HepG2 (cell line): ENCODE results near the gene RAB34. TPM values are rescaled to one million over a fixed set of nuclear protein-coding genes. Genes with fewer than 3 reads are reported as not detected.

ENCODE experiments used
- ATM ChIP-seq: fragments of 450-650 bp; IDR thresholded peaks from 2 replicates; pipeline ENCODE4 v1.7.1; 2017; ENCODE audit warnings: mild to moderate bottlenecking, borderline replicate concordance
- CBFB ChIP-seq: sonication (generic); formaldehyde crosslinking; IDR thresholded peaks from 2 replicates; pipeline ENCODE4 v1.4.0; 2020; ENCODE audit warnings: missing genetic modification reagents
- CENPBD1 ChIP-seq: sonication (generic); formaldehyde crosslinking; IDR thresholded peaks from 2 replicates; pipeline ENCODE4 v1.8.0; 2022; ENCODE audit warnings: missing genetic modification reagents, low read depth, mild to moderate bottlenecking, borderline replicate concordance
- EHMT2 ChIP-seq: fragments of 200-600 bp; sonication (generic); IDR thresholded peaks from 2 replicates; pipeline ENCODE4 v1.7.0; 2017; ENCODE audit warnings: antibody characterized with exemption, low read depth, low read length, borderline replicate concordance
- ESRRA ChIP-seq: sonication (generic); formaldehyde crosslinking; IDR thresholded peaks from 2 replicates; pipeline ENCODE4 v1.5.1; 2020; ENCODE audit warnings: mild to moderate bottlenecking, low read depth, missing genetic modification reagents
- GZF1 ChIP-seq: sonication (generic); formaldehyde crosslinking; IDR thresholded peaks from 2 replicates; pipeline ENCODE4 v1.5.1; 2020; ENCODE audit warnings: mild to moderate bottlenecking, missing genetic modification reagents
- HNF4A ChIP-seq: sonication (generic); formaldehyde crosslinking; IDR thresholded peaks from 2 replicates; pipeline ENCODE4 v1.4.0; 2020; ENCODE audit warnings: missing genetic modification reagents
- HNRNPLL ChIP-seq: fragments of 200-400 bp; formaldehyde crosslinking; IDR thresholded peaks from 2 replicates; pipeline ENCODE4 v1.6.1; 2017; ENCODE audit warnings: mild to moderate bottlenecking, low read depth, low read length; ENCODE audit not compliant: poor library complexity, severe bottlenecking
- KLF12 ChIP-seq: sonication (generic); formaldehyde crosslinking; IDR thresholded peaks from 2 replicates; pipeline ENCODE4 v1.4.0; 2020; ENCODE audit warnings: missing genetic modification reagents, borderline replicate concordance
- MBNL3 ChIP-seq: fragments of 250-450 bp; sonication (Bioruptor Pico); conservative IDR thresholded peaks from 2 replicates; pipeline ENCODE4 v1.8.0; 2022; ENCODE audit warnings: mild to moderate bottlenecking, inconsistent platforms
- RFX3 ChIP-seq: IDR thresholded peaks from 2 replicates; pipeline ENCODE4 v1.6.1; 2016; ENCODE audit warnings: missing biosample characterization, missing genetic modification reagents
- RORA ChIP-seq: sonication (generic); formaldehyde crosslinking; IDR thresholded peaks from 2 replicates; pipeline ENCODE4 v1.5.0; 2020; ENCODE audit warnings: mild to moderate bottlenecking, missing genetic modification reagents, moderate library complexity
- SNAI1 ChIP-seq: sonication (generic); formaldehyde crosslinking; IDR thresholded peaks from 2 replicates; pipeline ENCODE4 v1.5.0; 2020; ENCODE audit warnings: mild to moderate bottlenecking, missing genetic modification reagents, borderline replicate concordance
- ZBTB7B ChIP-seq: sonication (generic); formaldehyde crosslinking; IDR thresholded peaks from 2 replicates; pipeline ENCODE4 v1.4.0; 2020; ENCODE audit warnings: missing genetic modification reagents
- ZFP82 ChIP-seq: sonication (generic); formaldehyde crosslinking; IDR thresholded peaks from 2 replicates; pipeline ENCODE4 v1.5.1; 2020; ENCODE audit warnings: mild to moderate bottlenecking, missing genetic modification reagents, borderline replicate concordance
- ZMYM2 ChIP-seq: sonication (generic); formaldehyde crosslinking; IDR thresholded peaks from 2 replicates; pipeline ENCODE4 v1.8.0; 2022; ENCODE audit warnings: mild to moderate bottlenecking, missing genetic modification reagents
- ZNF143 ChIP-seq: sonication (generic); formaldehyde crosslinking; IDR thresholded peaks from 2 replicates; pipeline ENCODE4 v1.4.0; 2020; ENCODE audit warnings: missing genetic modification reagents
- ZNF251 ChIP-seq: sonication (generic); formaldehyde crosslinking; IDR thresholded peaks from 2 replicates; pipeline ENCODE4 v1.9.0; 2021; ENCODE audit warnings: mild to moderate bottlenecking, missing genetic modification reagents
- ZNF326 ChIP-seq: sonication (generic); formaldehyde crosslinking; IDR thresholded peaks from 2 replicates; pipeline ENCODE4 v1.4.0; 2020; ENCODE audit warnings: missing genetic modification reagents, borderline replicate concordance
- ZNF614 ChIP-seq: IDR thresholded peaks from 2 replicates; pipeline ENCODE4 v1.6.1; 2018; ENCODE audit warnings: missing biosample characterization, missing genetic modification reagents, inconsistent platforms, borderline replicate concordance
- ZNF619 ChIP-seq: sonication (generic); formaldehyde crosslinking; IDR thresholded peaks from 2 replicates; pipeline ENCODE4 v1.4.0; 2020; ENCODE audit warnings: mild to moderate bottlenecking, missing genetic modification reagents
- ZNF709 ChIP-seq: sonication (generic); formaldehyde crosslinking; IDR thresholded peaks from 2 replicates; pipeline ENCODE4 v1.5.0; 2020; ENCODE audit warnings: mild to moderate bottlenecking, missing genetic modification reagents
- ZNF747 ChIP-seq: sonication (generic); formaldehyde crosslinking; IDR thresholded peaks from 2 replicates; pipeline ENCODE4 v1.8.1; 2023; ENCODE audit warnings: missing genetic modification reagents, mild to moderate bottlenecking, borderline replicate concordance
- ZNF777 ChIP-seq: sonication (generic); formaldehyde crosslinking; IDR thresholded peaks from 2 replicates; pipeline ENCODE4 v1.4.0; 2020; ENCODE audit warnings: missing genetic modification reagents
- ZUFSP ChIP-seq: sonication (generic); formaldehyde crosslinking; IDR thresholded peaks from 2 replicates; pipeline ENCODE4 v1.9.0; 2021; ENCODE audit warnings: missing genetic modification reagents, mild to moderate bottlenecking, borderline replicate concordance
- polyA plus RNA-seq, 8 experiments: library from polyadenylated mRNA; depleted of rRNA in 3 of 8; stranded (reverse) in 7 of 8; unstranded in 1 of 8; fragments of >200 nt; fragmentation: Illumina TruSeq in 4 of 8; extraction: Trizol in 4 of 8; gene quantifications; 2 replicates each; pipeline versions ENCODE4 v1.2.1 to v1.2.3, GENCODE V29; 2011 to 2016; ENCODE audit warnings: low read depth in 4 of 8, missing spikeins in 1 of 8, mixed read lengths in 1 of 8; ENCODE audit not compliant: insufficient read depth in 1 of 8
- total RNA-seq, 5 experiments: library from RNA; depleted of rRNA; stranded (reverse); fragments of >200 nt; fragmentation: Illumina TruSeq; extraction: Trizol; gene quantifications; 2 replicates each; pipeline ENCODE4 v1.2.3, GENCODE V29; 2016; ENCODE audit warnings: low read depth in 1 of 5
- TF ChIP-seq, protein P1 (sequence below): sonication (generic); formaldehyde crosslinking; IDR thresholded peaks from 2 replicates; pipeline ENCODE4 v1.4.0; 2020; ENCODE audit warnings: missing genetic modification reagents

RAB34 gene
- total and polyA plus RNA-seq, 2 of the 13 experiments (the other 11 are each of a cell fraction or from before 2014, with no cell fraction given) = 0.49 TPM; not detected in 1

GRCh38 chr17:28725660-28726225 lies 8.1 kb upstream of the RAB34 start (continued):
- TF ChIP-seq EHMT2 = no peak
- TF ChIP-seq ZNF747 = no peak; the same call in 1 of the 2 replicates
- 0 out of 2 replicates have a peak, but pooled peaks have one; percentile 67 for TF ChIP-seq KLF12
- TF ChIP-seq CBFB (CRISPR knock-in tag) = peak; percentile 57; the same call in 1 of the 2 replicates
- peak; percentile 88 for TF ChIP-seq ZNF619 (CRISPR knock-in tag)
- TF ChIP-seq ZUFSP (CRISPR knock-in tag) = no peak
- TF ChIP-seq RORA (CRISPR knock-in tag) = no peak
- TF ChIP-seq ZNF777 (CRISPR knock-in tag) = peak; percentile 33; the same call in 1 of the 2 replicates
- TF ChIP-seq MBNL3 (CRISPR knock-in tag) = no peak
- TF ChIP-seq ESRRA (CRISPR knock-in tag) = 0 out of 2 replicates have a peak, but pooled peaks have one; percentile 10
- no peak for TF ChIP-seq ZMYM2 (CRISPR knock-in tag)
- TF ChIP-seq ZNF251 (CRISPR knock-in tag) = no peak
- TF ChIP-seq ZNF326 (CRISPR knock-in tag) = no peak
- no peak for TF ChIP-seq HNF4A (CRISPR knock-in tag)
- TF ChIP-seq ATM = no peak
- TF ChIP-seq GZF1 = no peak
- peak; percentile 90 for TF ChIP-seq ZNF709
- TF ChIP-seq HNRNPLL = peak; percentile 90
- peak; percentile 75; the same call in 1 of the 2 replicates for TF ChIP-seq ZBTB7B (CRISPR knock-in tag)
- TF ChIP-seq ZNF143 (CRISPR knock-in tag) = no peak; the same call in 1 of the 2 replicates
- TF ChIP-seq, protein P1, sequence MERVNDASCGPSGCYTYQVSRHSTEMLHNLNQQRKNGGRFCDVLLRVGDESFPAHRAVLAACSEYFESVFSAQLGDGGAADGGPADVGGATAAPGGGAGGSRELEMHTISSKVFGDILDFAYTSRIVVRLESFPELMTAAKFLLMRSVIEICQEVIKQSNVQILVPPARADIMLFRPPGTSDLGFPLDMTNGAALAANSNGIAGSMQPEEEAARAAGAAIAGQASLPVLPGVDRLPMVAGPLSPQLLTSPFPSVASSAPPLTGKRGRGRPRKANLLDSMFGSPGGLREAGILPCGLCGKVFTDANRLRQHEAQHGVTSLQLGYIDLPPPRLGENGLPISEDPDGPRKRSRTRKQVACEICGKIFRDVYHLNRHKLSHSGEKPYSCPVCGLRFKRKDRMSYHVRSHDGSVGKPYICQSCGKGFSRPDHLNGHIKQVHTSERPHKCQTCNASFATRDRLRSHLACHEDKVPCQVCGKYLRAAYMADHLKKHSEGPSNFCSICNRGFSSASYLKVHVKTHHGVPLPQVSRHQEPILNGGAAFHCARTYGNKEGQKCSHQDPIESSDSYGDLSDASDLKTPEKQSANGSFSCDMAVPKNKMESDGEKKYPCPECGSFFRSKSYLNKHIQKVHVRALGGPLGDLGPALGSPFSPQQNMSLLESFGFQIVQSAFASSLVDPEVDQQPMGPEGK (CRISPR knock-in tag) = peak; percentile 69
- TF ChIP-seq CENPBD1 (CRISPR knock-in tag) = no peak
- no peak for TF ChIP-seq ZNF614
- TF ChIP-seq ZFP82 (CRISPR knock-in tag) = no peak
- TF ChIP-seq RFX3 (CRISPR knock-in tag) = no peak
- no peak for TF ChIP-seq SNAI1
